Mesenchymal stem cell (in vitro differentiated cells and primary cell): ENCODE measurements around the gene TOPBP1.

Experiments
- DNase-seq: peaks from one replicate; pipeline ENCODE4 v3.0.0-alpha.2; 2013
- H2AFZ ChIP-seq: one replicate; pipeline ENCODE4 v1.6.1; 2013; ENCODE audit warnings: low read depth, mild to moderate bottlenecking, control low read depth, inconsistent platforms, low read length, moderate library complexity
- H2AK5ac ChIP-seq: 2 replicates; pipeline ENCODE4 v1.6.1; 2013; ENCODE audit warnings: low read length, moderate library complexity, mild to moderate bottlenecking, inconsistent platforms; ENCODE audit not compliant: severe bottlenecking
- H2BK120ac ChIP-seq: one replicate; pipeline ENCODE4 v1.6.1; 2013; ENCODE audit warnings: low read depth, mild to moderate bottlenecking, inconsistent platforms, low read length, moderate library complexity
- H2BK12ac ChIP-seq, 2 experiments: one replicate each; pipeline ENCODE4 v1.6.1; 2013; ENCODE audit warnings: inconsistent platforms in 2 of 2, low read length in 2 of 2, mild to moderate bottlenecking in 2 of 2, moderate library complexity in 2 of 2, control low read depth in 1 of 2
- H2BK15ac ChIP-seq: one replicate; pipeline ENCODE4 v1.6.1; 2013; ENCODE audit warnings: mild to moderate bottlenecking, low read depth, inconsistent platforms; ENCODE audit not compliant: poor library complexity, severe bottlenecking
- H2BK5ac ChIP-seq: 2 replicates; pipeline ENCODE4 v1.6.1; 2013; ENCODE audit warnings: low read depth, mild to moderate bottlenecking, low read length, control low read depth, inconsistent platforms; ENCODE audit not compliant: poor library complexity, severe bottlenecking
- H3K14ac ChIP-seq, 2 experiments: one replicate each; pipeline ENCODE4 v1.6.1; 2013; ENCODE audit warnings: inconsistent platforms in 2 of 2, low read length in 2 of 2, control low read depth in 1 of 2, mild to moderate bottlenecking in 1 of 2, moderate library complexity in 1 of 2
- H3K18ac ChIP-seq, 2 experiments: one replicate each; pipeline ENCODE4 v1.6.1; 2013; ENCODE audit warnings: inconsistent platforms in 2 of 2, low read length in 2 of 2, control low read depth in 1 of 2, low read depth in 1 of 2, mild to moderate bottlenecking in 1 of 2
- H3K23ac ChIP-seq, 2 experiments: one replicate each; pipeline ENCODE4 v1.6.1; 2013; ENCODE audit warnings: inconsistent platforms in 2 of 2, low read length in 2 of 2, mild to moderate bottlenecking in 2 of 2, moderate library complexity in 2 of 2, control low read depth in 1 of 2
- H3K27ac ChIP-seq: 2 replicates; pipeline ENCODE4 v1.5.1; 2013; ENCODE audit warnings: mild to moderate bottlenecking, moderate library complexity, low read length, control low read depth, inconsistent platforms; ENCODE audit not compliant: poor library complexity, severe bottlenecking
- H3K27me3 ChIP-seq, 2 experiments: 2 replicates each; pipeline versions ENCODE4 v1.6.1 to v1.7.0; 2013; ENCODE audit warnings: low read length in 2 of 2, mild to moderate bottlenecking in 2 of 2, moderate library complexity in 2 of 2, control low read depth in 1 of 2, inconsistent platforms in 1 of 2; ENCODE audit not compliant: control insufficient read depth in 1 of 2, insufficient read depth in 1 of 2
- H3K36me3 ChIP-seq, 2 experiments: 2 replicates each; pipeline versions ENCODE4 v1.6.1 to v1.7.0; 2013; ENCODE audit warnings: low read length in 2 of 2, control low read depth in 1 of 2, inconsistent platforms in 1 of 2, low read depth in 1 of 2, mild to moderate bottlenecking in 1 of 2; ENCODE audit not compliant: insufficient read depth in 2 of 2, control insufficient read depth in 1 of 2
- H3K4ac ChIP-seq, 2 experiments: one replicate each; pipeline ENCODE4 v1.6.1; 2013; ENCODE audit warnings: inconsistent platforms in 2 of 2, low read length in 2 of 2, mild to moderate bottlenecking in 2 of 2, moderate library complexity in 2 of 2, control low read depth in 1 of 2, low read depth in 1 of 2
- H3K4me1 ChIP-seq: 2 replicates; pipeline ENCODE4 v1.6.1; 2013; ENCODE audit warnings: low read depth, low read length, control low read depth; ENCODE audit not compliant: control insufficient read depth, insufficient read depth
- H3K4me2 ChIP-seq: 2 replicates; pipeline ENCODE4 v1.6.1; 2013; ENCODE audit warnings: low read length, mild to moderate bottlenecking, inconsistent platforms; ENCODE audit not compliant: poor library complexity, severe bottlenecking
- H3K4me3 ChIP-seq, 2 experiments: 2 replicates each; pipeline versions ENCODE4 v1.5.1 to v1.7.0; 2013; ENCODE audit warnings: low read length in 2 of 2, mild to moderate bottlenecking in 2 of 2, control low read depth in 1 of 2, low read depth in 1 of 2; ENCODE audit not compliant: insufficient read depth in 1 of 2
- H3K79me1 ChIP-seq: replicated peaks from 2 replicates; pipeline ENCODE4 v1.6.1; 2013; ENCODE audit warnings: mild to moderate bottlenecking, control low read depth, low read length, inconsistent platforms; ENCODE audit not compliant: poor library complexity, severe bottlenecking
- H3K9ac ChIP-seq: 2 replicates; pipeline ENCODE4 v1.7.0; 2013; ENCODE audit warnings: mild to moderate bottlenecking, low read length, moderate library complexity
- H3K9me3 ChIP-seq: 2 replicates; pipeline ENCODE4 v1.7.0; 2013; ENCODE audit warnings: mild to moderate bottlenecking, low read length; ENCODE audit not compliant: control insufficient read depth
- H4K8ac ChIP-seq: one replicate; pipeline ENCODE4 v1.6.1; 2013; ENCODE audit warnings: inconsistent platforms, mild to moderate bottlenecking, low read length, moderate library complexity
- H4K91ac ChIP-seq: one replicate; pipeline ENCODE4 v1.6.1; 2013; ENCODE audit warnings: mild to moderate bottlenecking, low read length, inconsistent platforms
- WGBS: methylation state at CpG from one replicate; pipeline ENCODE4 v1.1.7; 2013; ENCODE audit warnings: mixed read lengths; 5-methylcytosine and 5-hydroxymethylcytosine counted together

Gene TOPBP1

DNA sequence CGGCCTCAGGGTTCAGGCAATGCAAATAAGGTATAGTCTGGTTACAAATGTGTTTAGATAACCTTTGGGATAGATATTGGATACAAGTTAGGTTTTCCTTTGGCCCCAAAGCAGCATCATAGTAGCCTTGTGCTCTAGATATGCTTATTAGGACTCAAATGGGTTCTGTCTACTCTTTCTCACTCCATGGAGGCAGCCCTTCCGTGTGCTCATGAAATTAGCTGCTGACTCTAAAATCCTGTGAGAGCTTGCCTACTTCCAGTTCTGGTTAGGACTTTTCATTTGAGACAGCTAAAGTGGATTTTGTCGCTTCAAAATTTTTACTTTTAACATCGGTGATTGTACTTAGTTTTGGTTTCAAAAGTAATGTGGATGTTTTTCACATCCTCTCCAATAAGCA, 86.7 kb downstream of the TOPBP1 start:
- no peak overlapping the region for H4K8ac ChIP-seq

DNA sequence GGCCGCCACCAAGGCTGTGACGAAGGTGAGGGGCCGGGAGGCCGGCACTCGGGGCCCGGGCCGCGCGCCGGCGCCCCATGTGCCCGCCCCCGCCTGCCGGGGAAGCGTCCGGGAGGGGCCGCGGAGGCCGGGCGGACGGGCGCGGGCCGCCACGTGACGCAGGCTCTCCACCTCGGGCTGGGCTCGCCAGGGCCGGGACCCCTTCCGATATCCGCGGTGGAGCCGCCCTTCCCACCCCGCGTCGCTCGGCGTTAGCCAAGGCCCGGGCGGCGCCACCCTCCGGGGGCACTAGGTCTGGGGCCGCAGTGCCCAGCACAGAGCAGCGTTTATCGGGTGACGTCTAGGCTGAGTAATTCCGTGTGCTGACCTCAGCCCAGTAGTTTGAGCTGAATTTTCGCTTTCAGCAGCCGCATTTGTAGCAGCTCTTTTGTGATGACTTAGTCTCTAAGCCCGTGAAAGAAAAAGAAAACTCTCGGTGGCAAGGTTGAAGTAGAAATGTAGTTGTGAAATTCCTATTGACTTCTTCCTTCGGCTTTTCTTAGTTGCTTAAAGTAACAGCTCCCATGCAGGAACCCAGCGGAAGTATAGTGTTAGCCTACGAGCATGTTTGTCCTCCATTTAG, 87.4 kb downstream of the TOPBP1 start:
- peak overlapping the region; percentile 98 for H3K9ac ChIP-seq
- peak overlapping the region; percentile 77 for H2BK15ac ChIP-seq
- H2AFZ ChIP-seq, result peak overlapping the region; percentile 70
- H4K8ac ChIP-seq, result peak overlapping the region; percentile 90
- H3K4me3 ChIP-seq, result peak overlapping the region; percentile 82 to 94
- WGBS, result under 1% methylated on average over 43 of the region's 54 CpGs
- H3K4me2 ChIP-seq, result peak overlapping the region; percentile 90
- peaks cover 4 to 42% of the 10 kb centered on the region in 2 experiments for H3K36me3 ChIP-seq
- peak; percentile 85 for DNase-seq
- H3K4ac ChIP-seq, result peak overlapping the region in 1 of 2 experiments; percentile 98
- H3K4me1 ChIP-seq, result peaks cover 9% of the 10 kb centered on the region
- H3K18ac ChIP-seq, result peak overlapping the region; percentile 96 to 97
- peak overlapping the region; percentile 90 for H2BK5ac ChIP-seq
- peaks cover 4% of the 10 kb centered on the region for H3K79me1 ChIP-seq
- H3K23ac ChIP-seq, result no peak overlapping the region
- H2BK120ac ChIP-seq, result peak overlapping the region; percentile 94
- H3K14ac ChIP-seq, result peak overlapping the region in 1 of 2 experiments; percentile 77
- peak overlapping the region in 1 of 2 experiments; percentile 39 for H2BK12ac ChIP-seq
- H4K91ac ChIP-seq, result peak overlapping the region; percentile 91
- H3K27ac ChIP-seq, result peak overlapping the region; percentile 90
- no peaks in the 10 kb centered on the region for H3K27me3 ChIP-seq
- no peaks in the 10 kb centered on the region for H3K9me3 ChIP-seq
- H2AK5ac ChIP-seq, result no peak overlapping the region

More for the DNA sequence above, 86.7 kb downstream of the TOPBP1 start:
- no peak overlapping the region for H2AFZ ChIP-seq
- H3K18ac ChIP-seq, result no peak overlapping the region
- H3K9ac ChIP-seq, result peak overlapping the region; percentile 98
- peak overlapping the region; percentile 90 for H3K27ac ChIP-seq
- no peak overlapping the region for H2BK5ac ChIP-seq
- peak overlapping the region in 1 of 2 experiments; percentile 94 for H3K4me3 ChIP-seq
- no peaks in the 10 kb centered on the region for H3K27me3 ChIP-seq
- H3K4me2 ChIP-seq, result peak overlapping the region; percentile 90
- H3K4me1 ChIP-seq, result peaks cover 9% of the 10 kb centered on the region
- no peak overlapping the region for H2BK120ac ChIP-seq
- H2BK15ac ChIP-seq, result no peak overlapping the region
- WGBS, result 46% methylated on average over 4 of the region's 4 CpGs
- no peak overlapping the region for H2AK5ac ChIP-seq
- DNase-seq, result no peak
- H3K4ac ChIP-seq, result no peak overlapping the region
- H3K14ac ChIP-seq, result peak overlapping the region in 1 of 2 experiments; percentile 41
- no peak overlapping the region for H2BK12ac ChIP-seq
- no peak overlapping the region for H3K23ac ChIP-seq
- peaks cover 7 to 46% of the 10 kb centered on the region in 2 experiments for H3K36me3 ChIP-seq
- H3K9me3 ChIP-seq, result no peaks in the 10 kb centered on the region
- no peak overlapping the region for H4K91ac ChIP-seq
- H3K79me1 ChIP-seq, result peaks cover 4% of the 10 kb centered on the region

GRCh38 chr3:133573629-133574194, 88.0 kb downstream of the TOPBP1 start, which contains the start of gene CDV3:
TSS of gene CDV3 (plus strand) at chr3:133573686. CDS start at chr3:133574045, 359 bp downstream.
- H2BK15ac ChIP-seq, result peak within 1 kb of the TSS; percentile 77
- H3K14ac ChIP-seq, result peak within 1 kb of the TSS in 1 of 2 experiments; percentile 99
- peak within 1 kb of the TSS; percentile 94 for H2BK120ac ChIP-seq
- no peak for DNase-seq
- peaks cover 11% of the 10 kb centered on the region for H3K4me1 ChIP-seq
- under 1% methylated on average over 56 of the region's 81 CpGs for WGBS
- peak within 1 kb of the TSS; percentile 98 for H3K9ac ChIP-seq
- peak within 1 kb of the TSS in 1 of 2 experiments; percentile 42 for H2BK12ac ChIP-seq
- peak within 1 kb of the TSS; percentile 90 for H3K4me2 ChIP-seq
- peak within 1 kb of the TSS; percentile 36 for H2AK5ac ChIP-seq
- peak within 1 kb of the TSS; percentile 90 for H4K8ac ChIP-seq
- H3K36me3 ChIP-seq, result peaks cover 4 to 35% of the 10 kb centered on the region in 2 experiments
- peak within 1 kb of the TSS; percentile 77 to 82 for H3K23ac ChIP-seq
- no peaks in the 10 kb centered on the region for H3K9me3 ChIP-seq
- peak within 1 kb of the TSS; percentile 91 for H4K91ac ChIP-seq
- H2BK5ac ChIP-seq, result peak within 1 kb of the TSS; percentile 90
- peaks cover 4% of the 10 kb centered on the region for H3K79me1 ChIP-seq
- peak within 1 kb of the TSS; percentile 70 for H2AFZ ChIP-seq
- H3K18ac ChIP-seq, result peak within 1 kb of the TSS; percentile 96 to 97
- H3K4ac ChIP-seq, result peak within 1 kb of the TSS; percentile 76 to 98
- no peaks in the 10 kb centered on the region for H3K27me3 ChIP-seq
- peak within 1 kb of the TSS; percentile 82 to 94 for H3K4me3 ChIP-seq
- H3K27ac ChIP-seq, result peak within 1 kb of the TSS; percentile 91

DNA sequence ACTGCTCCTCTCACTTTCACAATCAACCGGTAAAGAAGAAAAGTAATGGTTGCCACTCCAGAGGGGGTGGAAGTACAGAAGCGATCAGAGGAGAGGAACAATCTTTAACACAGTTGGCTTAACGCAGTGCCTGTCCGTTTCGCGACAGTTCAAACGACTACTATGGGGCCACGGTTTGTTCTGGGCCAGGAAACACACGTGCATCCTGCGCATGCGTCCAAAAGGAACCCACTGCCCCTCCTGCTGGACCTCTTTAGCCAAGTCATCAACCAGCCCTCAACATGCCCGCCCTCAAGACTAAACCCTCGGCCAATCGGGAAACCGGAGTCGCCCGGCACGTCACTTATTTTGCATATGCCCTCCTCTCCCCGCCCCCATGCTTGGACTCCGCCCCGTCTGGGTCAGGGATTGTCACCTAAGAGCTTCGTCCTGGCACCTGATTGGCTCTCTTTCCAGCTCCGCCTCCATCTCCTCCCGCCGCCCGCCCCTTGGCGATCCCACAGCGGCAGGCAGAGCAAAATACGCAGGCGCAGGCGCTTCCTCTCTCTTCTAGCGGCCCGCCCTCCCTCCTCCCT, 88.6 kb downstream of the TOPBP1 start:
- Histone ChIP-seq H3K27ac (peak overlapping the region; percentile 91), H2AK5ac (no peak overlapping the region), H4K8ac (peak overlapping the region; percentile 84), H3K36me3 (peaks cover 3 to 29% of the 10 kb centered on the region in 2 experiments), H2BK15ac (no peak overlapping the region), H3K9ac (peak overlapping the region; percentile 98), H3K79me1 (peaks cover 4% of the 10 kb centered on the region), H4K91ac (no peak overlapping the region), H2BK5ac (peak overlapping the region; percentile 58), H3K14ac (no peak overlapping the region), H3K23ac (no peak overlapping the region), H3K27me3 (no peaks in the 10 kb centered on the region), H3K4me1 (peaks cover 12% of the 10 kb centered on the region), H3K9me3 (no peaks in the 10 kb centered on the region), H2BK12ac (no peak overlapping the region), H2AFZ (no peak overlapping the region), H3K4me2 (peak overlapping the region; percentile 79), H2BK120ac (peak overlapping the region; percentile 67), H3K4me3 (peak overlapping the region; percentile 82 to 94), H3K18ac (peak overlapping the region in 1 of 2 experiments; percentile 72), H3K4ac (no peak overlapping the region)
- DNase-seq, result peak; percentile 100
- WGBS, result 0% methylated on average over 31 of the region's 33 CpGs
